Nephron progenitor cell (in vitro differentiated cells): ENCODE results near the gene PDIA6.
"Not testable (repeated sequence)": the region's sequence is repeated elsewhere in the genome, so short reads cannot be mapped to it uniquely, and the experiment has no call there.

ENCODE experiments used
- DNase-seq: peaks from one replicate; pipeline ENCODE4 v3.0.0; 2021
- H3K27ac Mint-ChIP-seq: 2 replicates; pipeline ENCODE4 v1.8.0; 2021; ENCODE audit warnings: mild to moderate bottlenecking, moderate library complexity, mixed read lengths
- H3K27me3 Mint-ChIP-seq: 2 replicates; pipeline ENCODE4 v1.8.0; 2021; ENCODE audit warnings: mild to moderate bottlenecking, low read depth, mixed read lengths; ENCODE audit not compliant: poor library complexity
- H3K36me3 Mint-ChIP-seq: 2 replicates; pipeline ENCODE4 v1.8.0; 2021; ENCODE audit warnings: low read depth, mixed read lengths
- H3K4me1 Mint-ChIP-seq: 2 replicates; pipeline ENCODE4 v1.8.0; 2021; ENCODE audit warnings: mixed read lengths
- H3K4me3 Mint-ChIP-seq: 2 replicates; pipeline ENCODE4 v1.8.0; 2021; ENCODE audit warnings: mild to moderate bottlenecking, moderate library complexity, mixed read lengths
- H3K9me3 Mint-ChIP-seq: 2 replicates; pipeline ENCODE4 v1.8.0; 2021; ENCODE audit warnings: mild to moderate bottlenecking, moderate library complexity, mixed read lengths
- CTCF ChIP-seq: fragments of 200-600 bp; sonication (generic); IDR thresholded peaks from 2 replicates; pipeline ENCODE4 v1.5.0; 2021; ENCODE audit warnings: antibody characterized with exemption

PDIA6 gene

GRCh38 chr2:10785260-10785659 lies 27.3 kb downstream of the PDIA6 start:
- H3K36me3 Mint-ChIP-seq, result peaks cover 87% of the 10 kb centered on the region
- H3K9me3 Mint-ChIP-seq, result no peaks in the 10 kb centered on the region
- DNase-seq, result no peak
- no peaks in the 10 kb centered on the region for H3K4me1 Mint-ChIP-seq
- H3K27ac Mint-ChIP-seq, result peak overlapping the region; percentile 29
- no peak for TF ChIP-seq CTCF
- H3K27me3 Mint-ChIP-seq, result no peaks in the 10 kb centered on the region
- no peak overlapping the region for H3K4me3 Mint-ChIP-seq

GRCh38 chr2:10784719-10785118 lies 27.9 kb downstream of the PDIA6 start:
- no peaks in the 10 kb centered on the region for H3K4me1 Mint-ChIP-seq

GRCh38 chr2:10783421-10783820 lies 29.2 kb downstream of the PDIA6 start:
- Mint-ChIP-seq H3K4me3 (no peak overlapping the region), H3K9me3 (no peaks in the 10 kb centered on the region), H3K27me3 (no peaks in the 10 kb centered on the region), H3K4me1 (no peaks in the 10 kb centered on the region), H3K27ac (no peak overlapping the region), H3K36me3 (peaks cover 77% of the 10 kb centered on the region)
- TF ChIP-seq CTCF, result no peak
- no peak for DNase-seq

More at GRCh38 chr2:10784719-10785118, 27.9 kb downstream of the PDIA6 start:
- Mint-ChIP-seq H3K4me3 (no peak overlapping the region), H3K27me3 (no peaks in the 10 kb centered on the region), H3K9me3 (no peaks in the 10 kb centered on the region), H3K27ac (no peak overlapping the region), H3K36me3 (peaks cover 89% of the 10 kb centered on the region)
- no peak for TF ChIP-seq CTCF
- no peak for DNase-seq

GRCh38 chr2:10781746-10782145 lies 30.8 kb downstream of the PDIA6 start:
- no peak overlapping the region for H3K4me3 Mint-ChIP-seq
- TF ChIP-seq CTCF, result no peak
- H3K27me3 Mint-ChIP-seq, result no peaks in the 10 kb centered on the region

GRCh38 chr2:10780821-10781220 lies 31.8 kb downstream of the PDIA6 start:
- not testable (repeated sequence) for H3K4me1 Mint-ChIP-seq, H3K4me3 Mint-ChIP-seq, DNase-seq, H3K9me3 Mint-ChIP-seq, H3K27me3 Mint-ChIP-seq, H3K27ac Mint-ChIP-seq
- H3K36me3 Mint-ChIP-seq, result peaks cover 58% of the 10 kb centered on the region

More at GRCh38 chr2:10781746-10782145, 30.8 kb downstream of the PDIA6 start:
- no peak for DNase-seq
- Mint-ChIP-seq H3K27ac (no peak overlapping the region), H3K36me3 (peaks cover 65% of the 10 kb centered on the region), H3K4me1 (no peaks in the 10 kb centered on the region), H3K9me3 (no peaks in the 10 kb centered on the region)

GRCh38 chr2:10780491-10780820 lies 32.1 kb downstream of the PDIA6 start:
- H3K27me3 Mint-ChIP-seq, result no peaks in the 10 kb centered on the region
- no peak overlapping the region for H3K4me3 Mint-ChIP-seq

More at GRCh38 chr2:10780491-10780820, 32.1 kb downstream of the PDIA6 start:
- TF ChIP-seq CTCF, result no peak
- peak overlapping the region; percentile 24 for H3K27ac Mint-ChIP-seq
- peaks cover 2% of the 10 kb centered on the region for H3K4me1 Mint-ChIP-seq
- H3K9me3 Mint-ChIP-seq, result no peaks in the 10 kb centered on the region
- H3K36me3 Mint-ChIP-seq, result peaks cover 58% of the 10 kb centered on the region
- no peak for DNase-seq
